ENCODE measurements around the gene FNIP2. TPM values are rescaled to one million over a fixed set of nuclear protein-coding genes. Genes with fewer than 3 reads are reported as not detected.

The FNIP2 gene
- total RNA-seq, 1 experiment from 2014 or later: 5.2 TPM

DNA sequence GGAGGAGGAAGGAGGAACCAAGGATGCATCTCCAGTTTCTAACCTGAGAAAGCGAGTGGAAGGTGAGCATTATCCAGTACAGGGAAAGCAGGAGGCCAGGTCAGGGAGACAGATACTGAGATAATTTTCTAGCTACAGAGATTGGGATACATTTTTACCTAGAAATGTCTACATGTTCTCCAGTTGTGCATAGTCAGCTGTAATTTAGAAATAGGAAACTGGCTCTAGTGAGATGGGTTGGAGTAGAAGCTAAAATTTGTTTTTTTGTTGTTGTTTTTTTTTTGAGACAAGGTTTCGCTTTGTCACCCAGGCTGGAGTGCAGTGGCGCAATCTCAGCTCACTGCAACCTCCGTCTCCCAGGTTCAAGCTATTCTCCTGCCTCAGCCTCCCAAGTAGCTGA, 71.3 kb downstream of the FNIP2 start:
- POLR2A ChIA-PET (ENCODE audit: unreplicated experiment): no interaction called here
- no peak for ATAC-seq

DNA sequence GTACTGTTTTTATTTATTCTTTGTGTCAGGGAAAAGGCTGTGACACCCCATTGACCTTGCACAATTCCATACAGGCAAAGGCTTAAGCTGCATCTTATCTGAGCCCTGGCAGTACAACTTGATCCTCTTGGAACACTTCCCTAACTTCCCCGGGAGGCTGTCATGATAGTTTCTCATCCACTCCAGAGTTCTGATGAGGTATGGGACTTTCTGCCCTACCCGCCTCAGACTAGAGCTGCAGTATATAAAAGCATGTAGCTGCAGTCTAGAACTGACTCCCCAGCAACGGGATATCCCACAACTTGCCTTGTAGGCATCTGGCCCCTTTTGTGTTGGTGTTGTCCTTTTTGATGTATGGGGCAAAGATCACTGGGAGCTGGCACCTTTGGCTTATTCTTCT, 72.7 kb downstream of the FNIP2 start:
- POLR2A ChIA-PET (ENCODE audit: unreplicated experiment): no interaction called here
- H4K20me1 ChIP-seq (ENCODE audit: low read length): no peaks in the 10 kb centered on the region
- DNase-seq (no peak), ATAC-seq (no peak)
- BruUV-seq (replicated peaks): no TSS peak
- no peaks in the 10 kb centered on the region for H3K9me2 ChIP-seq (replicated peaks; ENCODE audit: low read length)
- H3K4me3 ChIP-seq (ENCODE audit: low read length): no peak overlapping the region
- no peaks in the 10 kb centered on the region for H3K4me1 ChIP-seq (ENCODE audit: insufficient read depth, low read length)
- no peaks in the 10 kb centered on the region for H3F3A ChIP-seq (ENCODE audit: low read length, unreplicated experiment)
- TF ChIP-seq EZH2 (IDR thresholded peaks at IDR 0.05; ENCODE audit: low read length, unreplicated experiment) (no peak), EZH2phosphoT487 (IDR thresholded peaks at IDR 0.05; ENCODE audit: borderline replicate concordance, low read length) (no peak)
- TF ChIP-seq, protein P1, sequence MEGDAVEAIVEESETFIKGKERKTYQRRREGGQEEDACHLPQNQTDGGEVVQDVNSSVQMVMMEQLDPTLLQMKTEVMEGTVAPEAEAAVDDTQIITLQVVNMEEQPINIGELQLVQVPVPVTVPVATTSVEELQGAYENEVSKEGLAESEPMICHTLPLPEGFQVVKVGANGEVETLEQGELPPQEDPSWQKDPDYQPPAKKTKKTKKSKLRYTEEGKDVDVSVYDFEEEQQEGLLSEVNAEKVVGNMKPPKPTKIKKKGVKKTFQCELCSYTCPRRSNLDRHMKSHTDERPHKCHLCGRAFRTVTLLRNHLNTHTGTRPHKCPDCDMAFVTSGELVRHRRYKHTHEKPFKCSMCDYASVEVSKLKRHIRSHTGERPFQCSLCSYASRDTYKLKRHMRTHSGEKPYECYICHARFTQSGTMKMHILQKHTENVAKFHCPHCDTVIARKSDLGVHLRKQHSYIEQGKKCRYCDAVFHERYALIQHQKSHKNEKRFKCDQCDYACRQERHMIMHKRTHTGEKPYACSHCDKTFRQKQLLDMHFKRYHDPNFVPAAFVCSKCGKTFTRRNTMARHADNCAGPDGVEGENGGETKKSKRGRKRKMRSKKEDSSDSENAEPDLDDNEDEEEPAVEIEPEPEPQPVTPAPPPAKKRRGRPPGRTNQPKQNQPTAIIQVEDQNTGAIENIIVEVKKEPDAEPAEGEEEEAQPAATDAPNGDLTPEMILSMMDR (conservative IDR thresholded peaks at IDR 0.05; ENCODE audit: low read depth, low read length): no peak
- no peaks in the 10 kb centered on the region for H3K79me2 ChIP-seq (ENCODE audit: low read length)
- no peak overlapping the region for H3K27ac ChIP-seq (ENCODE audit: low read length)
- intact Hi-C loops (cut with micrococcal nuclease): no loop called here
- no peaks in the 10 kb centered on the region for H3K36me3 ChIP-seq (ENCODE audit: low read depth, low read length)
- CTCF ChIA-PET: no interaction called here
- no peaks in the 10 kb centered on the region for H3K9me3 ChIP-seq (ENCODE audit: low read length)
- H3K9ac ChIP-seq (ENCODE audit: low read length): no peak overlapping the region
- no peak overlapping the region for H2AFZ ChIP-seq (ENCODE audit: low read length)
- no peaks in the 10 kb centered on the region for H3K27me3 ChIP-seq (ENCODE audit: low read length)
- no peak overlapping the region for H3K4me2 ChIP-seq (ENCODE audit: low read length)

More for the DNA sequence above, 71.3 kb downstream of the FNIP2 start:
- no peaks in the 10 kb centered on the region for H3K9me3 ChIP-seq (ENCODE audit: low read length)
- H3K4me1 ChIP-seq (ENCODE audit: insufficient read depth, low read length): no peaks in the 10 kb centered on the region
- no peaks in the 10 kb centered on the region for H3F3A ChIP-seq (ENCODE audit: low read length, unreplicated experiment)
- DNase-seq: no peak
- H3K79me2 ChIP-seq (ENCODE audit: low read length): no peaks in the 10 kb centered on the region
- H3K9me2 ChIP-seq (replicated peaks; ENCODE audit: low read length): no peaks in the 10 kb centered on the region
- no peak overlapping the region for H3K4me3 ChIP-seq (ENCODE audit: low read length)
- intact Hi-C loops (cut with micrococcal nuclease): no loop called here
- no TSS peak for BruUV-seq (replicated peaks)
- H3K9ac ChIP-seq (ENCODE audit: low read length): no peak overlapping the region
- TF ChIP-seq EZH2phosphoT487 (IDR thresholded peaks at IDR 0.05; ENCODE audit: borderline replicate concordance, low read length) (no peak), EZH2 (IDR thresholded peaks at IDR 0.05; ENCODE audit: low read length, unreplicated experiment) (no peak)
- TF ChIP-seq, protein P1 (conservative IDR thresholded peaks at IDR 0.05; ENCODE audit: low read depth, low read length): no peak
- no peak overlapping the region for H3K4me2 ChIP-seq (ENCODE audit: low read length)
- H2AFZ ChIP-seq (ENCODE audit: low read length): no peak overlapping the region
- CTCF ChIA-PET: no interaction called here
- no peak overlapping the region for H3K27ac ChIP-seq (ENCODE audit: low read length)
- H4K20me1 ChIP-seq (ENCODE audit: low read length): no peaks in the 10 kb centered on the region
- no peaks in the 10 kb centered on the region for H3K27me3 ChIP-seq (ENCODE audit: low read length)
- no peaks in the 10 kb centered on the region for H3K36me3 ChIP-seq (ENCODE audit: low read depth, low read length)

DNA sequence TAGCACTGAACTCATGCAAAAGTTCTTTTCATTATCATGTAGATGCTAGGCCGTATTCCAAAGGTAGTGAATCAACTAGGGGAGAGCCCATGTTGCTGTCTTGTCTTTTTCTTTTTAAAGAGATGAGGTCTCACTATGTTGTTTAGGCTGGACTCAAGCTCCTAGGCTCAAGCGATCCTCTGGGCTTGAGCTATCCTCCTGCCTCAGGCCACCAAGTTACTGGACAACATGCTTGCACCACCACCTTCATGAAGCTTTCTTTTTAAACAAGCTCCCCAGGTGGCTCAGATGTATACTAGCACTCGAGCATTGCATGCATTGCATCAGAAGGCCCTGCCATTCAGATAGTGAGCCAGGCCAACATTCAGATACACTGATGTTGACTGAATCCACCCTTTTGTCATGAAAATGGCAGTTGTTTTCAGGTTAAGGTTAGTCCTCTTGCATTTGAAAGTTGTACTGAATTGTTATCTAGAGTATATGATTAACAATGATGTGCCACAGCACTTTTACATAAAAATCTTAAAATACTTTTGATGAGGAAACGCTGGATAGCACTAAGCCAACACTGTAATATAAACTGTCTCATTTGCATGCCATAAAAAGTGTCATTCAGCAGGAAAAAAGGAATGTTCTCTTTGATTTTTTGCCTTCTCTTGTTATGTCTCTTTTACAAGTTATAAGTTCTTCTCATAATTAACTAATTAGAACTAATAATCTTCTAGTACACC, 76.7 kb downstream of the FNIP2 start:
- no peak overlapping the region for H3K4me3 ChIP-seq (ENCODE audit: low read length)
- no peaks in the 10 kb centered on the region for H3K9me2 ChIP-seq (replicated peaks; ENCODE audit: low read length)
- no peaks in the 10 kb centered on the region for H4K20me1 ChIP-seq (ENCODE audit: low read length)
- H3F3A ChIP-seq (ENCODE audit: low read length, unreplicated experiment): no peaks in the 10 kb centered on the region
- no peaks in the 10 kb centered on the region for H3K79me2 ChIP-seq (ENCODE audit: low read length)
- no peak overlapping the region for H3K9ac ChIP-seq (ENCODE audit: low read length)
- no peaks in the 10 kb centered on the region for H3K4me1 ChIP-seq (ENCODE audit: insufficient read depth, low read length)
- no peak for ATAC-seq
- H3K36me3 ChIP-seq (ENCODE audit: low read depth, low read length): no peaks in the 10 kb centered on the region
- no peaks in the 10 kb centered on the region for H3K9me3 ChIP-seq (ENCODE audit: low read length)
- TF ChIP-seq, protein P1 (conservative IDR thresholded peaks at IDR 0.05; ENCODE audit: low read depth, low read length): no peak
- TF ChIP-seq EZH2phosphoT487 (IDR thresholded peaks at IDR 0.05; ENCODE audit: borderline replicate concordance, low read length) (no peak), EZH2 (IDR thresholded peaks at IDR 0.05; ENCODE audit: low read length, unreplicated experiment) (no peak)
- POLR2A ChIA-PET (ENCODE audit: unreplicated experiment): no interaction called here
- no peak overlapping the region for H2AFZ ChIP-seq (ENCODE audit: low read length)
- CTCF ChIA-PET: interaction anchor here (0.9 kb wide), 1 partner anchor 35 kb away, joined by 3 read pairs; no protein-coding TSS in a partner anchor
- no peak for DNase-seq
- no peak overlapping the region for H3K4me2 ChIP-seq (ENCODE audit: low read length)
- no peak overlapping the region for H3K27ac ChIP-seq (ENCODE audit: low read length)
- no peaks in the 10 kb centered on the region for H3K27me3 ChIP-seq (ENCODE audit: low read length)
- no TSS peak for BruUV-seq (replicated peaks)
- intact Hi-C loops (cut with micrococcal nuclease): no loop called here

Data from PC-3 (cell line).